Mesothelial cell of epicardium (in vitro differentiated cells): ENCODE measurements around the gene SMIM45.

Experiments used
- DNase-seq, 2 experiments: peaks; one replicate each; pipeline ENCODE4 v3.0.0; 2021; ENCODE audit warnings: low spot score in 2 of 2; ENCODE audit not compliant: unreplicated experiment in 2 of 2
- H3K27ac Mint-ChIP-seq: 2 replicates; pipeline ENCODE4 v1.8.0; 2021; ENCODE audit warnings: mixed read lengths
- H3K27me3 Mint-ChIP-seq: 2 replicates; pipeline ENCODE4 v1.8.0; 2021; ENCODE audit warnings: low read depth, mixed read lengths
- H3K36me3 Mint-ChIP-seq: 2 replicates; pipeline ENCODE4 v1.8.0; 2021; ENCODE audit warnings: mixed read lengths
- H3K4me1 Mint-ChIP-seq: 2 replicates; pipeline ENCODE4 v1.8.0; 2021; ENCODE audit warnings: mixed read lengths
- H3K4me3 Mint-ChIP-seq: 2 replicates; pipeline ENCODE4 v1.8.0; 2021; ENCODE audit warnings: mild to moderate bottlenecking, moderate library complexity, mixed read lengths
- H3K9me3 Mint-ChIP-seq: 2 replicates; pipeline ENCODE4 v1.8.0; 2021; ENCODE audit warnings: mixed read lengths
- CTCF ChIP-seq: fragments of 200-600 bp; sonication (generic); IDR thresholded peaks from one replicate; pipeline ENCODE4 v1.5.0; 2021; ENCODE audit warnings: antibody characterized with exemption; ENCODE audit not compliant: unreplicated experiment

SMIM45 gene

GRCh38 chr22:41911001-41911611 is 40.8 kb upstream of the SMIM45 start:
- peaks cover 5% of the 10 kb centered on the region for H3K36me3 Mint-ChIP-seq
- no peak for DNase-seq
- H3K9me3 Mint-ChIP-seq: no peaks in the 10 kb centered on the region
- H3K4me3 Mint-ChIP-seq: peak overlapping the region; percentile 47
- H3K27ac Mint-ChIP-seq: no peak overlapping the region
- peaks cover 3% of the 10 kb centered on the region for H3K4me1 Mint-ChIP-seq
- peaks cover 66% of the 10 kb centered on the region for H3K27me3 Mint-ChIP-seq
- TF ChIP-seq CTCF: no peak

- Mint-ChIP-seq H3K27ac (no peak overlapping the region), H3K4me3 (no peak overlapping the region), H3K4me1 (peaks cover 3% of the 10 kb centered on the region), H3K27me3 (peaks cover 80% of the 10 kb centered on the region), H3K9me3 (no peaks in the 10 kb centered on the region), H3K36me3 (peaks cover 3% of the 10 kb centered on the region)
- TF ChIP-seq CTCF: no peak
- no peak for DNase-seq
Measured at GRCh38 chr22:41912338-41913039, 39.5 kb upstream of the SMIM45 start.

- Mint-ChIP-seq H3K4me1 (peaks cover 5% of the 10 kb centered on the region), H3K27me3 (peaks cover 82% of the 10 kb centered on the region), H3K4me3 (peak overlapping the region; percentile 51), H3K9me3 (no peaks in the 10 kb centered on the region), H3K36me3 (peaks cover 2% of the 10 kb centered on the region), H3K27ac (no peak overlapping the region)
- DNase-seq: no peak
- TF ChIP-seq CTCF: no peak
Measured at GRCh38 chr22:41913040-41913719, 38.8 kb upstream of the SMIM45 start.

GRCh38 chr22:41913842-41914534 is 38.0 kb upstream of the SMIM45 start:
- no peak for DNase-seq
- no peak for TF ChIP-seq CTCF
- H3K36me3 Mint-ChIP-seq: peaks cover 2% of the 10 kb centered on the region
- peaks cover 7% of the 10 kb centered on the region for H3K4me1 Mint-ChIP-seq
- H3K27ac Mint-ChIP-seq: no peak overlapping the region
- peaks cover 80% of the 10 kb centered on the region for H3K27me3 Mint-ChIP-seq
- no peaks in the 10 kb centered on the region for H3K9me3 Mint-ChIP-seq
- no peak overlapping the region for H3K4me3 Mint-ChIP-seq

- Mint-ChIP-seq H3K4me3 (no peak overlapping the region), H3K36me3 (no peaks in the 10 kb centered on the region), H3K9me3 (no peaks in the 10 kb centered on the region), H3K27me3 (peaks cover 78% of the 10 kb centered on the region), H3K27ac (no peak overlapping the region), H3K4me1 (peaks cover 7% of the 10 kb centered on the region)
- TF ChIP-seq CTCF: no peak
- DNase-seq: no peak
Measured at GRCh38 chr22:41914611-41915034, 37.3 kb upstream of the SMIM45 start.
